ENCODE data around the gene PIGU. TPM values are rescaled to one million over a fixed set of nuclear protein-coding genes. Genes with fewer than 3 reads are reported as not detected.

Gene PIGU
- total and polyA plus RNA-seq, 2 of the 13 experiments (the other 11 are each of a cell fraction or from before 2014, with no cell fraction given) = 45.5 to 231 TPM

DNA sequence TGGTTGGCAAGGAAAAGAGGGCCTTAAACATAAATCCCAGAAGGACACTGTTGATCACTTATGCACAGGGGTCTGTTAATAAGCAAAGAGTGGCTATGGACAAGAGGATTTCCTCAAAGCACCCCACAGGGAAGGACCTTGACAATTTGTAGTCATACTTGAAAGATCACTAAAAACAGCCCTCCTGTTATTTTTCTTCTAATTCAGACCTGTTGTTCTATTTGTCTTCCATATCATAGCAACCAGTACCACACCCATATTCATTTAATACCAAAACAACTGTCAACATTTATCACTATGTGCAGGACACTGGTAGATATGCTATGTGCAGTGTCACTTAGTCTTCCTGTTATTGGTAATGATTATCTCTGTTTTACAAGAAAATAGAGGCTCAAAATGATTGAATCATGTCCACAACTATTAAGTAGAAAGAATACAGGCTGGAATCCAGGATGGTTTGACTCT, 163.9 kb downstream of the PIGU start (continued):
- TF ChIP-seq, protein P1, sequence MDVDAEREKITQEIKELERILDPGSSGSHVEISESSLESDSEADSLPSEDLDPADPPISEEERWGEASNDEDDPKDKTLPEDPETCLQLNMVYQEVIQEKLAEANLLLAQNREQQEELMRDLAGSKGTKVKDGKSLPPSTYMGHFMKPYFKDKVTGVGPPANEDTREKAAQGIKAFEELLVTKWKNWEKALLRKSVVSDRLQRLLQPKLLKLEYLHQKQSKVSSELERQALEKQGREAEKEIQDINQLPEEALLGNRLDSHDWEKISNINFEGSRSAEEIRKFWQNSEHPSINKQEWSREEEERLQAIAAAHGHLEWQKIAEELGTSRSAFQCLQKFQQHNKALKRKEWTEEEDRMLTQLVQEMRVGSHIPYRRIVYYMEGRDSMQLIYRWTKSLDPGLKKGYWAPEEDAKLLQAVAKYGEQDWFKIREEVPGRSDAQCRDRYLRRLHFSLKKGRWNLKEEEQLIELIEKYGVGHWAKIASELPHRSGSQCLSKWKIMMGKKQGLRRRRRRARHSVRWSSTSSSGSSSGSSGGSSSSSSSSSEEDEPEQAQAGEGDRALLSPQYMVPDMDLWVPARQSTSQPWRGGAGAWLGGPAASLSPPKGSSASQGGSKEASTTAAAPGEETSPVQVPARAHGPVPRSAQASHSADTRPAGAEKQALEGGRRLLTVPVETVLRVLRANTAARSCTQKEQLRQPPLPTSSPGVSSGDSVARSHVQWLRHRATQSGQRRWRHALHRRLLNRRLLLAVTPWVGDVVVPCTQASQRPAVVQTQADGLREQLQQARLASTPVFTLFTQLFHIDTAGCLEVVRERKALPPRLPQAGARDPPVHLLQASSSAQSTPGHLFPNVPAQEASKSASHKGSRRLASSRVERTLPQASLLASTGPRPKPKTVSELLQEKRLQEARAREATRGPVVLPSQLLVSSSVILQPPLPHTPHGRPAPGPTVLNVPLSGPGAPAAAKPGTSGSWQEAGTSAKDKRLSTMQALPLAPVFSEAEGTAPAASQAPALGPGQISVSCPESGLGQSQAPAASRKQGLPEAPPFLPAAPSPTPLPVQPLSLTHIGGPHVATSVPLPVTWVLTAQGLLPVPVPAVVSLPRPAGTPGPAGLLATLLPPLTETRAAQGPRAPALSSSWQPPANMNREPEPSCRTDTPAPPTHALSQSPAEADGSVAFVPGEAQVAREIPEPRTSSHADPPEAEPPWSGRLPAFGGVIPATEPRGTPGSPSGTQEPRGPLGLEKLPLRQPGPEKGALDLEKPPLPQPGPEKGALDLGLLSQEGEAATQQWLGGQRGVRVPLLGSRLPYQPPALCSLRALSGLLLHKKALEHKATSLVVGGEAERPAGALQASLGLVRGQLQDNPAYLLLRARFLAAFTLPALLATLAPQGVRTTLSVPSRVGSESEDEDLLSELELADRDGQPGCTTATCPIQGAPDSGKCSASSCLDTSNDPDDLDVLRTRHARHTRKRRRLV (CRISPR knock-in tag; IDR thresholded peaks at IDR 0.05) = no peak
- TF ChIP-seq NFYB (CRISPR knock-in tag; IDR thresholded peaks at IDR 0.05) = no peak
- no peak for TF ChIP-seq CC2D1A (CRISPR knock-in tag; IDR thresholded peaks at IDR 0.05)
- TF ChIP-seq NFIB (CRISPR knock-in tag; IDR thresholded peaks at IDR 0.05; ENCODE audit: borderline replicate concordance) = no peak
- TF ChIP-seq RBFOX2 (IDR thresholded peaks at IDR 0.05; ENCODE audit: low read depth, low read length) = peak; percentile 24; the same call in 1 of the 2 replicates
- TF ChIP-seq MED13 (CRISPR knock-in tag; IDR thresholded peaks at IDR 0.05) = 0 out of 2 replicates have a peak, but pooled peaks have one; percentile 17
- TF ChIP-seq ZFP36L1 (CRISPR knock-in tag; IDR thresholded peaks at IDR 0.05) = peak; percentile 78; the same call in 1 of the 2 replicates
- TF ChIP-seq ZMAT5 (CRISPR knock-in tag; IDR thresholded peaks at IDR 0.05; ENCODE audit: borderline replicate concordance, low read depth) = no peak
- TF ChIP-seq MLLT10 (CRISPR knock-in tag; IDR thresholded peaks at IDR 0.05) = peak; percentile 73; the same call in 1 of the 2 replicates
- no peak for TF ChIP-seq THAP11 (CRISPR knock-in tag; IDR thresholded peaks at IDR 0.05)
- no peak for TF ChIP-seq ZNF761 (CRISPR knock-in tag; conservative IDR thresholded peaks at IDR 0.05)
- TF ChIP-seq, protein P2, sequence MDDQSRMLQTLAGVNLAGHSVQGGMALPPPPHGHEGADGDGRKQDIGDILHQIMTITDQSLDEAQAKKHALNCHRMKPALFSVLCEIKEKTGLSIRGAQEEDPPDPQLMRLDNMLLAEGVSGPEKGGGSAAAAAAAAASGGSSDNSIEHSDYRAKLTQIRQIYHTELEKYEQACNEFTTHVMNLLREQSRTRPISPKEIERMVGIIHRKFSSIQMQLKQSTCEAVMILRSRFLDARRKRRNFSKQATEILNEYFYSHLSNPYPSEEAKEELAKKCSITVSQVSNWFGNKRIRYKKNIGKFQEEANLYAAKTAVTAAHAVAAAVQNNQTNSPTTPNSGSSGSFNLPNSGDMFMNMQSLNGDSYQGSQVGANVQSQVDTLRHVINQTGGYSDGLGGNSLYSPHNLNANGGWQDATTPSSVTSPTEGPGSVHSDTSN (CRISPR knock-in tag; IDR thresholded peaks at IDR 0.05; ENCODE audit: borderline replicate concordance) = no peak
- 0 out of 2 replicates have a peak, but pooled peaks have one; percentile 40 for TF ChIP-seq FUBP1 (CRISPR knock-in tag; IDR thresholded peaks at IDR 0.05; ENCODE audit: borderline replicate concordance)
- peak; percentile 4; the same call in 1 of the 2 replicates for TF ChIP-seq POGZ (CRISPR knock-in tag; IDR thresholded peaks at IDR 0.05)
- 0 out of 2 replicates have a peak, but pooled peaks have one; percentile 15 for TF ChIP-seq ISX (CRISPR knock-in tag; conservative IDR thresholded peaks at IDR 0.05)
